IMR-90 (cell line): ENCODE measurements around the gene TBATA. TPM values are rescaled to one million over a fixed set of nuclear protein-coding genes. Genes with fewer than 3 reads are reported as not detected.

Experiments used
- ATAC-seq: fragments of 200-7000 bp; cut with Tn5 transposase; 2 replicates; pipeline ENCODE4 v1.9.1; 2020; ENCODE audit warnings: low read depth, mild to moderate bottlenecking, moderate library complexity
- BruUV-seq: library from RNA; stranded (reverse); fragments of 400-500 nt; replicated peaks from 2 replicates; lab custom pipeline; 2021; lab: Mats Ljungman, UMichigan
- CTCF ChIA-PET: fragments of 300-600 bp; formaldehyde crosslinking; extraction: SDS; loops from one replicate; lab custom pipeline; 2021; ENCODE audit warnings: antibody characterized with exemption; lab: Yijun Ruan, JAX
- POLR2A ChIA-PET: fragments of 300-600 bp; sonication (Branson Sonifier 250); formaldehyde crosslinking; loops from one replicate; lab custom pipeline; 2022; ENCODE audit warnings: antibody characterized with exemption; ENCODE audit not compliant: unreplicated experiment; lab: Charles Lee
- DNase-seq: peaks from one replicate; pipeline ENCODE4 v3.0.0; 2013
- H2AFZ ChIP-seq: replicated peaks from 2 replicates; pipeline ENCODE3; 2013; ENCODE audit warnings: low read length, mild to moderate bottlenecking; ENCODE audit not compliant: poor library complexity
- H2AK5ac ChIP-seq: 2 replicates; pipeline ENCODE4 v1.6.1; 2013; ENCODE audit warnings: low read depth, low read length, inconsistent platforms
- H2AK9ac ChIP-seq: replicated peaks from 2 replicates; pipeline ENCODE3; 2013; ENCODE audit warnings: mild to moderate bottlenecking, low read depth, low read length, moderate library complexity; ENCODE audit not compliant: poor library complexity
- H2BK120ac ChIP-seq: 2 replicates; pipeline ENCODE4 v1.6.1; 2013; ENCODE audit warnings: low read depth, low read length, inconsistent platforms
- H2BK15ac ChIP-seq: 3 replicates; pipeline ENCODE4 v1.6.1; 2013; ENCODE audit warnings: low read depth, low read length, inconsistent platforms
- H2BK20ac ChIP-seq: 2 replicates; pipeline ENCODE4 v1.6.1; 2013; ENCODE audit warnings: low read depth, mild to moderate bottlenecking, inconsistent platforms, low read length, moderate library complexity
- H2BK5ac ChIP-seq: 2 replicates; pipeline ENCODE4 v1.6.1; 2013; ENCODE audit warnings: mild to moderate bottlenecking, low read depth, low read length, inconsistent platforms; ENCODE audit not compliant: poor library complexity, severe bottlenecking
- H3K14ac ChIP-seq: replicated peaks from 2 replicates; pipeline ENCODE4 v1.6.1; 2013; ENCODE audit warnings: low read depth, low read length, inconsistent platforms
- H3K18ac ChIP-seq: 2 replicates; pipeline ENCODE4 v1.6.1; 2013; ENCODE audit warnings: low read depth, low read length, control low read depth
- H3K23ac ChIP-seq: 2 replicates; pipeline ENCODE4 v1.6.1; 2013; ENCODE audit warnings: low read depth, low read length, inconsistent platforms
- H3K27ac ChIP-seq: 2 replicates; pipeline ENCODE4 v1.5.1; 2013; ENCODE audit warnings: mild to moderate bottlenecking, control low read depth, low read length; ENCODE audit not compliant: insufficient read depth
- H3K27me3 ChIP-seq: 2 replicates; pipeline ENCODE4 v1.6.1; 2013; ENCODE audit warnings: low read length; ENCODE audit not compliant: control insufficient read depth, insufficient read depth
- H3K36me3 ChIP-seq: 2 replicates; pipeline ENCODE4 v1.6.1; 2013; ENCODE audit warnings: low read length, mixed read lengths; ENCODE audit not compliant: control insufficient read depth, insufficient read depth
- H3K4ac ChIP-seq: 2 replicates; pipeline ENCODE4 v1.6.1; 2013; ENCODE audit warnings: low read depth, low read length, inconsistent platforms
- H3K4me1 ChIP-seq: 2 replicates; pipeline ENCODE4 v1.6.1; 2013; ENCODE audit warnings: low read length, mixed read lengths; ENCODE audit not compliant: control insufficient read depth, insufficient read depth
- H3K4me2 ChIP-seq: 2 replicates; pipeline ENCODE4 v1.6.1; 2013; ENCODE audit warnings: low read depth, mild to moderate bottlenecking, control low read depth, low read length, moderate library complexity
- H3K4me3 ChIP-seq: 2 replicates; pipeline ENCODE4 v1.5.1; 2013; ENCODE audit warnings: low read depth, mild to moderate bottlenecking, control low read depth, low read length, moderate library complexity; ENCODE audit not compliant: insufficient read depth
- H3K56ac ChIP-seq: 2 replicates; pipeline ENCODE4 v1.6.1; 2013; ENCODE audit warnings: low read length, inconsistent platforms; ENCODE audit not compliant: insufficient read depth; ENCODE audit errors: extremely low read depth
- H3K79me1 ChIP-seq, 2 experiments: 2 replicates each; pipeline ENCODE4 v1.6.1; 2013; ENCODE audit warnings: low read length in 2 of 2, inconsistent platforms in 1 of 2, low read depth in 1 of 2
- H3K9ac ChIP-seq: 2 replicates; pipeline ENCODE4 v1.6.1; 2013; ENCODE audit warnings: low read depth, low read length, control low read depth
- H3K9me1 ChIP-seq: 2 replicates; pipeline ENCODE4 v1.6.1; 2013; ENCODE audit warnings: low read length, inconsistent platforms; ENCODE audit not compliant: insufficient read depth
- H3K9me3 ChIP-seq: 2 replicates; pipeline ENCODE4 v1.6.1; 2013; ENCODE audit warnings: low read length; ENCODE audit not compliant: control insufficient read depth, insufficient read depth
- H4K20me1 ChIP-seq: 2 replicates; pipeline ENCODE4 v1.6.1; 2013; ENCODE audit warnings: low read length, inconsistent platforms; ENCODE audit not compliant: insufficient read depth
- H4K5ac ChIP-seq: 2 replicates; pipeline ENCODE4 v1.6.1; 2013; ENCODE audit warnings: mild to moderate bottlenecking, low read depth, low read length, control low read depth
- H4K8ac ChIP-seq, 2 experiments: 2 replicates each; pipeline ENCODE4 v1.6.1; 2013; ENCODE audit warnings: low read depth in 2 of 2, low read length in 2 of 2, control low read depth in 1 of 2, inconsistent platforms in 1 of 2
- H4K91ac ChIP-seq: 2 replicates; pipeline ENCODE4 v1.6.1; 2013; ENCODE audit warnings: low read depth, low read length, inconsistent platforms; ENCODE audit not compliant: insufficient read depth
- BHLHE40 ChIP-seq: fragments of 150-350 bp; IDR thresholded peaks from 2 replicates; pipeline ENCODE4 v1.6.1; 2016; ENCODE audit warnings: mild to moderate bottlenecking, low read depth, low read length
- ELK1 ChIP-seq: fragments of 150-350 bp; IDR thresholded peaks from 2 replicates; pipeline ENCODE4 v1.6.1; 2016; ENCODE audit warnings: low read depth, mild to moderate bottlenecking, low read length, moderate library complexity, borderline replicate concordance
- MXI1 ChIP-seq: IDR thresholded peaks from 2 replicates; pipeline ENCODE4 v1.6.1; 2012; ENCODE audit warnings: low read depth, mild to moderate bottlenecking, low read length, moderate library complexity, borderline replicate concordance
- RCOR1 ChIP-seq: IDR thresholded peaks from 2 replicates; pipeline ENCODE4 v1.6.1; 2012; ENCODE audit warnings: mild to moderate bottlenecking, low read length, improper control_type of control experiment; ENCODE audit not compliant: insufficient replicate concordance
- RFX5 ChIP-seq: IDR thresholded peaks from 2 replicates; pipeline ENCODE4 v1.8.0; 2012; ENCODE audit warnings: low read depth, mild to moderate bottlenecking, low read length, moderate library complexity
- SMC3 ChIP-seq: fragments of 150-350 bp; IDR thresholded peaks from 2 replicates; pipeline ENCODE4 v1.6.1; 2016; ENCODE audit warnings: low read depth, mild to moderate bottlenecking, antibody characterized with exemption, low read length, moderate library complexity
- WGBS, 2 experiments: methylation state at CpG; one replicate each; pipeline versions ENCODE4 v1.1.5 to v1.1.7; 2013; ENCODE audit warnings: missing lambda C conversion rate in 2 of 2; ENCODE audit not compliant: insufficient read length in 1 of 2; ENCODE audit errors: extremely low coverage in 2 of 2; 5-methylcytosine and 5-hydroxymethylcytosine counted together
- dilution Hi-C: fragments of 300-500 bp; cut with HindIII; formaldehyde crosslinking; loops from one replicate; pipeline ENCODE4 v1.14.3; 2018; ENCODE audit warnings: low sequenced_read_pairs; ENCODE audit not compliant: unreplicated experiment
- in situ Hi-C: fragments of 300-500 bp; cut with MboI; formaldehyde crosslinking; loops from 3 replicates; pipeline ENCODE4 v1.14.3; 2019; ENCODE audit warnings: low sequenced_read_pairs, inconsistent platforms, mixed read lengths
- intact Hi-C: fragments of 100-400 bp; cut with micrococcal nuclease; formaldehyde crosslinking; loops from 2 replicates; pipeline ENCODE4 v1.10.0; 2022
- polyA plus RNA-seq, 3 experiments: library from polyadenylated mRNA; depleted of rRNA; stranded (reverse); fragments of >200 nt; gene quantifications; 2 replicates each; pipeline ENCODE4 v1.2.3, GENCODE V29; 2012; ENCODE audit warnings: low replicate concordance in 1 of 3
- total RNA-seq: library from RNA; depleted of rRNA; stranded (reverse); fragments of >200 nt; gene quantifications from 2 replicates; pipeline ENCODE4 v1.2.3, GENCODE V29; 2012

The TBATA gene
- total and polyA plus RNA-seq, 2 of the 4 experiments (the other 2 are of a cell fraction), result not detected

GRCh38 chr10:70745555-70745954 is 39.6 kb downstream of the TBATA start:
- DNase-seq (no peak), ATAC-seq (no peak)
- Histone ChIP-seq H4K91ac (no peak overlapping the region), H2BK120ac (no peak overlapping the region), H3K79me1 (no peaks in the 10 kb centered on the region), H2AK9ac (no peak overlapping the region), H3K4me3 (no peak overlapping the region), H3K14ac (no peak overlapping the region), H4K5ac (no peak overlapping the region), H3K9me1 (no peaks in the 10 kb centered on the region), H3K27ac (no peak overlapping the region), H2BK5ac (no peak overlapping the region), H3K4me2 (no peak overlapping the region), H3K9ac (no peak overlapping the region), H3K9me3 (peaks cover 3% of the 10 kb centered on the region), H3K56ac (no peak overlapping the region), H2AK5ac (no peak overlapping the region), H3K23ac (no peak overlapping the region), H3K18ac (no peak overlapping the region), H3K4me1 (peaks cover 5% of the 10 kb centered on the region; the same call in 1 of the 2 replicates), H2BK20ac (no peak overlapping the region), H2AFZ (no peak overlapping the region), H3K36me3 (no peaks in the 10 kb centered on the region), H3K4ac (no peak overlapping the region), H3K27me3 (peaks cover 5% of the 10 kb centered on the region), H4K20me1 (no peaks in the 10 kb centered on the region), H4K8ac (no peak overlapping the region), H2BK15ac (no peak overlapping the region)
- in situ Hi-C loops (no loop called here), dilution Hi-C loops (no loop called here), intact Hi-C loops (no loop called here)
- ChIA-PET POLR2A (no interaction called here), CTCF (no interaction called here)
- no CpG with 5 or more reads among the region's 2 CpGs for WGBS, 2 experiments
- TF ChIP-seq ELK1 (no peak), RFX5 (no peak), RCOR1 (no peak), BHLHE40 (no peak), MXI1 (no peak), SMC3 (no peak)
- no TSS peak for BruUV-seq
